Stimulated activated naive CD4-positive, alpha-beta T cell (primary cell): ENCODE results near the gene MED13L.
"Not testable (repeated sequence)": the region's sequence is repeated elsewhere in the genome, so short reads cannot be mapped to it uniquely, and the experiment has no call there.

Experiments
- DNase-seq, 6 experiments: peaks; one replicate each; lab custom pipeline; 2025; lab: John Stamatoyannopoulos, UW

The MED13L gene

DNA sequence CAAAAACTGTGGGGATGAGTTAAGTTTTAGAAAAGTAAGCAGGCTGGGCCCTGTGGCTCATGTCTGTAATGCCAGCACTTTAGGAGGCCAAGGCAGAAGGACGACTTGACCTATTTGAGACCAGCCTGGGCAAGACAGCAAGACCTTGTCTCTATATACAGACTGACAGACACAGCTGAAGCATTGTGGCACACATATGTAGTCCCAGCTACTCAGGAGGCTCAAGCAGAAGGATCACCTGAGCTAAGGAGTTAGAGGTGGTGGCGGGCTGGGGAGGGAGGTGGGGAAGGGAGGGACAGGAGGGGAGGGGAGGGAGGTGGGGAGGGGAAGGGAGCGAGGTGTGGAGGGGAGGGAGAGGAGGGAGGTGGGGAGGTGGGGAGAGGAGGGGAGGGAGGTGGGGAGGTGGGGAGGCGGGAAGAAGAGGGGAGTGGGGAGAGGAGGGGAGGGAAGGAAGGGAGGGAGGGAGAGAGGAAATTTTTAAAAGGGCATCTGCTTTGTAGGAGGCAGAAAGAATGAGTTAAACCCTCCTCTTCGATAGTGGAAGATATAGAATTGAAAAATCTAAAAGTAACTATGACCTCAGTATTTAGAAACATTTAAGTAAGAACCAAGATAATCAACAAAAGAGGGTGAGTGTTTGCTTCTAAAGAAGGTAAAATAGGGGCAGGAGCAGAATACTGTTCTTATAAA is 30.9 kb downstream of the MED13L start:
- no peak for DNase-seq

DNA sequence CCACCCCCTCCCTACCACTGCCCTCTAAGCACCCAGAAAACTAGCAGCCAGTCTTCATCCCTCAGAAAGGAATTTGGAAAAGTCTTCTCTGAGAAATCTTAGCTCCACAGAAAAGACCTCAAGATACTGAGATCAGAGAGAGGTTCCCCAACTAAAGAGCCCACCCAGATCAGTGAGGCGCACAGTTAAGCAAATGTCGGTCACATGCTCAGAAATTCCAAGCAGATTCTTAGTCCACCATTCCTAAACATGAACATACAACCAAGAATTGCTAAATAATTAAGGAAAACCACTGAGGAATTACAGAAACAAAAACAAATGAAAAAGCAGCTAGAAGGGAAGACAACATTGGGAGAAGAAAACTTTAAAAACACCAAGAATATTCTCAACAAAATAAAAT is 32.3 kb downstream of the MED13L start:
- no peak for DNase-seq

DNA sequence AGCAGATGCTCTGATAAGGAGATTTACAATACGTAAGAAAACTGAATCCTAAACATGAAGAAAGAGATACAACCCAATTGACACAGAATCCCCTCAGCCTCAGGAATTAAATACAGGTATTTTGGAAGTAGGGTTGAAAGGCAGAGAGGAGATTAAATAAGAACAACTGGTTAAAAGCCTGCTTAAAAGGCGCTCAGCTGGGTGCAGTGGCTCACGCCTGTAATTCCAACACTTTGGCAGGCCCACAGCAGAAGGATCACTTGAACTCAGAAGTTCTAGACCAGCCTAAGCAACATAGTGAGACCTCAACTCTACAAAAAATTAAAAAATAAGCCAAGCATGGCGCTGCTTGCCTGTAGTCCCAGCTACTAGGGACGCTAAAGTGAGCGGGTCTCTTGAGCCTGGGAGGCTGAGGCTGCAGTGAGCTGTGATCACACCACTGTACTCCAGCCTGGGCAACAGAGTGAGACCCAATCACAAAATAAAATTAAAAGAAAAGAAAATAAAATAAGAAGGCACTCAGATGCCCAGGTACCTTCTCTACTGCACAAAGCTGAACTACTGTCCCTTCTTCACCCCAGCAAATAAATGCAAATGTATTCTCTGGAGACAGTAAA is 32.9 kb downstream of the MED13L start:
- no peak for DNase-seq

DNA sequence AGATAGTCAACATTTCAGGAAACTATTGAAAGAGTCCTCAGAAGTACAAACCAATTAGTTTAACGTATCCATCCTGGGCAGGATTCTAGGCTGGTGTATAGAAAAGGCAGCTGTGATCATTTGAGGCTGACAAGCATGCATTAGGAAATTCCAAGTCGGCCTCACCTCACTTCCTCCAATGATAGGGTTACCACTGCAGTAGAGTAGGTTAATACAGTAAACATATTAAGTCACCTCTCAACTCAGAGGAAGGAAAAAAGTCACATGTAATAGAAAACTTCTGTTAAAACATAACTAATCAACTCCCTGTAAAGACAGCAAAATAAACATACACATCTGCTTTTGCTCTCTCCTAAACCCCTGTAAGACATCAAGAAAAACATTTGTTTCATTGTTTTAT is 33.5 kb downstream of the MED13L start:
- no peak for DNase-seq

DNA sequence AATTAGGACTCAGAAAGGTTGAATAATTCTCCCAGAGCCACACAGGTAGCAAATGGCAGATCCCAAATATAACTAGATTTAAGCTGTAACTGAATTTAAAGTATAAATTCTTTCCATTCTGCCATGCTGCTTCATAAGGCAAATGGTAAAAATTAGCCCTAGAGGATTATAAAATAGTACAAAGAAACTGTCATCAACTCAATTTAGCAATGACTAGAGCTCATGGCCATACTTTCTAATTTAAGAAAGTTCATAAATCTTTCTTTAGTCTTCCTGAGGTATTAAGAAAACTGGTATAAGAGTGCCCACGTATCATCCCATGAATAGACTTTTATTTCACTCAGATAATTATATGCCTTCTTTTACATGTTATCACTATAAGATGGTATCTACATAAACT is 34.8 kb downstream of the MED13L start:
- DNase-seq = no peak

DNA sequence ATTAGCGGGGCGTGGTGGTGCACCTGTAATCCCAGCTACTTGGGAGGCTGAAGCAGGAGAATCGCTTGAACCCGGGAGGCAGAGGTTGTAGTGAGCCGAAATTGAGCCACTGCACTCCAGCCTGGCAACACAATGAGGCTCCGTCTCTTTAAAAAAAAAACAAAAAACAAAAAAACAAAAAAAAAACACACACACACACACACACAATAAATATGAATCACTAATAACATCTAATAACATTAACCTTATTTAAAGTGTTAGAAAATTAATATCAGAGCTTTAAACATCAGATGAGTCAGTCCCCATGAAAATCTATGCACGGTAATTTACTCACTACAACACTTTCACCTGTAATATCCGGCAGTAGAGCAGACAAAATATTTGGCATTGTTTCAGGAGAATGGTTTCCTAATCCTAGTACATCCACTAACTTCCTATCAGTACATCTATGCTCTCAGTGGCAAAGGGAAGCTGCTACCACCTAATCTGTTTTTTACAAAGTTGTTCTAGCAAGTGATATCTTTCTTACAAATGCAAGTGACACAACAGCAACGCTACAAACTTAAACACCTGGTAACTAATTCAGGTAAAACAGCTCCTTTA is 36.2 kb downstream of the MED13L start:
- no peak for DNase-seq

DNA sequence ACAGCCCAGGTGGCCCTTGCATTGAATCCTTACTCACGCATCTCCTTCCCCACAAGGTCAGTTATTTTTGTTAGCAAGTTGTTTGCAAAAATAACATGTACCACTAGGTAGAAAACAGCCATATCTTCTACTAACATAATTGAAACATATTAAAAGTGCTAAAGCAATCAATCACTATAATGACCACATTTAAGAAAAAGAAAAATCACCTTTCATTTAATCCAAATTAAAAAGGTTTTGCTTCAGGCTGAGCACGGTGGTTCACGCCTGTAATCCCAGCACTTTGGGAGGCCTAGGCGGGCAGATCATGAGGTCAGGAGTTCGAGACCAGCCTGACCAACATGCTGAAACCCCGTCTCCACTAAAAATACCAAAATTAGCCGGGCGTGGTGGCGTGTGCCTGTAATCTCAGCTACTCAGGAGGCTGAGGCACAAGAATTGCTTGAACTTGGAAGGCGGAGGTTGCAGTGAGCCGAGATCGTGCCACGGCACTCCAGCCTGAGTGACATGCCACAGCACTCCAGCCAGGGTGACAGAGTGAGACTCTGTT is 38.8 kb downstream of the MED13L start:
- DNase-seq = not testable (repeated sequence)

DNA sequence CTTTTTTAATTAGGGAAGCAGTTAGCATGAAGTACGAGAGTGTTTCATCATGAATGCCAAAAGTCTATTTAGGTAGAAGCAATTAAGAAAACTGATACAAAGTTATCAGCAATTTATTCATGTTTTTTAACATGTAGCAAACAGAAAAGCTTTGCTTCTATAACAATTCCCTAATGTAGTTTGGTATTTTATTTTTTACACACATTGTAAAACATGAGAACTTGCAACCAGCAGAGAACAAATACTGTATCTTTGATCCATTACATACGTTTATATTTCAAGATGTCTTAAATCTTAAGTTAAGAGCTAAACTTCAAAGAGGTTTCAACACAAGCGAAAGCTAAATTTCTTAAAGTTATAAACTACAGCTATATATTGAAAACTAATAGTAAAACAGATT is 39.3 kb downstream of the MED13L start:
- DNase-seq = no peak

DNA sequence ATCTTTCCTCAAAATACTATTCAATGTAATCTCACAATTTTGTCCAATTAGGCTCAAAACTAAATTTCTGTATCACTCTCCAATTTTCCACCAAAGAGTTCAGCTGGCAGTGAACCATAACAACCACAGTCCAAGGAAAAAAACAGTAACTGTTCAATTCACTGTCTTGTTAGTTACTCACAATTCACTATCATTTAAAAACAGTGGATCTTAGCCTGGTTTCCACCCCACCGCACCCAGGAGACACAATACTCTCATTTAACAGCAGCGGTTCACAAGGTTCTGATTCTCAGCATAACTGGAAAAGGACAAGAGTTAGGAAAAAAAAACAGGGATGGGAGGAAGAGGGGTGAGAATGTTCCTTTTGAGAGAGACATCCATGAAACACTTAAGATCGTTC is 40.5 kb downstream of the MED13L start:
- no peak for DNase-seq

DNA sequence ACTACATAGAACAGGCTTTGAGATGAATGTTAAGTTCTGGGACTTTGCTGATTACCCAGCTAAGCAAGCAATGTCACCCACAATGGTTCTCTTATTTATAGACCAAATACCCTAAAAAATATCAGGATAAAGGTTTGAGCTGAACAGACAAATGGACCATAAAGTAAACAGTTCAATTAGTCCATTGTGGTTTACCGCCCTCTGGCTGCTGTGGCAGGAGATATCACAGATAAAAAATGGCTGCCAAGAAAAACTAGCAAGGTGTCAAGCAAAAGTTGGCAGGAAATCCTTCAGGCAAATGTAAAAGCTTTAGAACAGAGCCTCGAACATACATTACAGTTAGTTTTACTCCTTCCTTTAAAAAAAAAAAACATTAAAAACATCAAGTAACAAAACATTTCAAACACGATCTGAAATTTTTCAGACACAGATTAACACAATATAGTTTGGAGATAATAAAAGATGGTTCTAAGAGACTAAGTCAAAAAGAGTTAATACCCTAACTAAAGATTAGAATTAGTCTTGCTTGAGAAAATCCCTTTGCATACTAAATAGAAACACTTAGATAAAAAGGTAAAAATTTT is 41.3 kb downstream of the MED13L start:
- DNase-seq = peak in 5 of 6 experiments; percentile 8 to 47 (median 37)

DNA sequence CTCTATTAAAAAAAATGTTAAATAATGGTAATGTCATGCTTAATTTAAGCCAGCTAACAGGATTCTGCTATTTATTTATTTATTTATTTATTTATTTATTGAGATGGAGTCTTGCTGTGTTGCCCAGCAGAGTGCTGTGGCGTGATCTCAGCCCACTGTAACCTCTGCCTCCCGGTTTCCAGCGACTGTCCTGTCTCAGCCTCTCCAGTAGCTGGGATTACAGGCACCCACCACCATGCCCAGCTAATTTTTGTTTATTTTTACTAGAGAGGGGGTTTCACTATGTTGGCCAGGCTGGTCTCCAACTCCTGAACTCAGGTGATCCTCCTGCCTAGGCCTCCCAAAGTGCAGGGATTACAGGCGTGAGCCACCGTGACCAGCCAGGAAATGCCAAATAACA is 43.3 kb downstream of the MED13L start:
- not testable (repeated sequence) for DNase-seq

DNA sequence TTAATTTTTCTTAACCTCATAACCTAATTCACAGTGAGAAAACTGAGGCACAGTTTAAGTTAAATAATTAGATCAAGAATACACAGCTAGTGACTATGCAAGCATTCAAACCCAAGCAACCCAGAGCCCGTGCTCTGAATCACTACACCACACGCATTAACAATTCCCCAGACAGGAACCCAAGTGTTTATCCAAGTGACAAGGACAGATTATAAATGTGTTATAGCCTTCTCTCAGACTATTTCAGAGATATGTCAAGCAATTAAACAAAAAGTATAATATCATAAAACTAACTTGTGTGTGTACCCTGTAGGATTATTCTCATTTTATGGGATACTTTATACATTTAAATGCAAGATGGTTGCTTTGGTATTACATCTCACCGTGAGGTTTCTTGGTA is 43.8 kb downstream of the MED13L start:
- no peak for DNase-seq

DNA sequence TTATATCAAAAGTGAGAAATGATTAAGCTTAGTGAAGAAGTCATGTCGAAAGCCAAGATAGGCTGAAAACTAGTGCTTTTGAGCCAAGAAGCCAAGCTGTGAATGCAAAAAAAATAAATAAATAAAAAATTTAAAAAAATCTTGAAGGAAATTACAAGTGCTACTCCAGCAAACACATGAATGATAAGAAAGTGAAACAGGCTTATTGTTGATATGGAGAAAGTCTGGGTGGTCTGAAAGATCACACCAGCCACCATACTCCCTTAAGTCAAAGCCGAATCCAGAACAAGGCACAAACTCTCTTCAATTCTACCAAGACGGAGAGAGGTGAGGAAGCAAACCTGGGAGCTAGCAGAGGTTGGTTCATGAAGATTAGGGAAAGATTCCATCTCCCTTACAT is 49.7 kb downstream of the MED13L start:
- DNase-seq = no peak

DNA sequence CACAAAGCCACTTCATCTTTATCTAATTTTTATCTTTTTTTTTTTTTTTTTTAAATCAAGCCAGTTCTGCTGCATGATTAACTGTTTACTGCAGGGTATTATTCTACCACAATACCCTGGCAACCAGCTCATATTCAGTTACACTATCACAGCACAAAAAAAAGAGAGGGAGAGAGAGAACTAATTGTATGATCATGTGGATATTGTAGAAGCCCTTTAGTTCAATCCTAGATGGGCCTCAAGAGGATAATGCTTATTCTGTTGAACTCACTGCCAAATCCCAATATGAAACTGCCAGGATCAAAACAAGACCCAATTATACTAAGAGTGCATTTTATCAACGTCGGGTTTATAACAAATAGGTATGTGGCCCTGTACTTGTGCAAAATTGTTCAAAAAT is 51.5 kb downstream of the MED13L start:
- DNase-seq = no peak

DNA sequence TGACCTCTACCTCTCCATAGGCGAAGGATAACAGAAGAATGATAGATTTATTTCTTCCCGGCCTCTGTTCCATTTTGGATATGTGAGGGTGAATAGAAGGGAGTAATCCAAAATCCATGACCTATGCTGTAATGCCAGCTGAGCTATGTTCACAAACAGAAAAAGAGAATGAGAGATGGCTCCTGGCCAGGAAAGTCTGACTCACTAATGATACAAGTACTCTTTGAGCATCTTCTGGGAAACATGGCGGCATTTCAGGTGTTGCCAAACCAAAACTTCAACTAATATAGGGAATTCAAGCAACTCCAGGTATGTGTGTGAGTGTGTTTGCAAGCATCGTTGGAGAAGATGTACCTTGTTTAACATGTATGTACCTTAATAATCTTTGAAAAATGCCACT is 55.1 kb downstream of the MED13L start:
- no peak for DNase-seq

DNA sequence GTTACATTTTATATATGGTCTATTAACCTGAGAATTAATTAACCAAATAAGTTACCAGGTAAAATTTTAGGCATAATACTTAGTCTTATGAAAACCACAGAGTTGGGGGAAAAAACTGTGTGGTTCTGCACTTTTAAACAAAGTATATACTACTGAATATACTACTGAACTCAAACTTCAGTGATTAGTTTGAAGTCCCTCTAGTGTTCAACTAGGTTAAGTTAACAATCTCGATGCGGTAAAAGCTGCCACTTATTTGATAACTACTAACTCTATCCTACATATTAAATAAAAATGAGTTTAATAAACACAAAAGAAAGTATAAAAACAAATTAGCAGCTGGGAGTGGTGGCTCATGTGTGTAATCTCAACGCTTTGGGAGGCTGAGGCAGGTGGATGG is 56.7 kb downstream of the MED13L start:
- no peak for DNase-seq

DNA sequence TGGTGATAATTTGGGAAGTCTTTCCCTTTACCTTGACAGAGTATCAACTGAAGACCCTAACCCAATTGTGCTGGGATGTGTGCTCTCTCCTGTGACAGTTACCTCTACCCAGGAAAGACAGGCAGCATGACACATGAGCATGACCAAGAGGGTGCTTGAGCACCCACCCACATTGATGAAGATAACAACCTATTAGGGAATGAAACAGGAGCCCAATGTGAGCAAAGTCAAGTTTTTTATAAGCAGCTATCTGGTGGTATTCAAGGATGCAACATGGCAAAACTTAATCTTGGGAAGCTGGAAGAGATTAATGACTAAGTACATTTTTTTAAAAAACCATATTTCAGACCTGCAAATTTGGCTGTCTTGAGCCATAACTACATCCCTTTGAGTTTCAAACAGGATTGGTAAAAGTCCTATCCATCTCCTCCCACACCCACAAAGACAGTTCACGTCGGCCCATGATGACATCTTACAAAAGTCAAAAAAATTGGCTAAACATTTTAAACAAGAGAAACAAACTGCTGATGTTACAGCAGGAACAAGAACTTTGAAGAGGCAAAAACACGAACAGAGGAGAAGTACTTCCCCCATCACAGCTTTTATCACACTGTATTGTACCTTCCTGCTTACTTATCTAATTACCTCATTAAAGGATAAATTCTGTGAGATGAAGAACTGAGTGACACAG is 60.3 kb downstream of the MED13L start:
- DNase-seq = no peak

DNA sequence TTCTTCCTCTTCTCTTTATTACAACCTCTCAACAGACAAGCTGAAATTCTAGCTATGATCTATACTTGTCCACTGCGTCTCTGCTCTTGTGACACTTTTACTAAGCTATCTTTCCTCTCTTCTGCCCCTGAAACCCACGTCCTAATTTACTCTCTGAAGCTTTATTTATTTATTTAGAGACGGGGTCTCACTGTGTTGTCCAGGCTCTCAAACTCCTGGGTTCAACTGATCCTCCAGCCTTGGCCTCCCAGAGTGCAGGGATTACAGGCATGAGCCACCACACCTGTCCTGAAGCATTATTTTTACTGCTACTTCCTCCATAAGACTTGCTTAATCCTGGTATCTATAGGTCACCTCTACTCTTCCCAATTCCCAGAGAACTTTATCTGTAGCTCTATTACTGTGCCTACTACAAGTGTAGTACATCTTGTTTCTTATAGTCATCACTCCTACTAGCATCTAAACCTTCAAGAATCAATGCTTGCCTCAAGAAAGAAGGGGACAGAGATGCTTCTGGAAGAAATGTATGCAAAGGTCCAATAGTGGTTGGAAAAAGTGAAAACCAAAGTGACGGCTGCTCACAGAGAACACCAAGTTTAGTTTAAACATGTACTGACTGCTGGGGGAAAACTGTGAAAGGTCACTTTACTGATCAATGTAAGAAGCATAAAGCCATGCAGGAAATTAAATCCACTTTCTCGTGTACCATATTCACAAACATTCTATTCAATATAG is 61.3 kb downstream of the MED13L start:
- no peak for DNase-seq

DNA sequence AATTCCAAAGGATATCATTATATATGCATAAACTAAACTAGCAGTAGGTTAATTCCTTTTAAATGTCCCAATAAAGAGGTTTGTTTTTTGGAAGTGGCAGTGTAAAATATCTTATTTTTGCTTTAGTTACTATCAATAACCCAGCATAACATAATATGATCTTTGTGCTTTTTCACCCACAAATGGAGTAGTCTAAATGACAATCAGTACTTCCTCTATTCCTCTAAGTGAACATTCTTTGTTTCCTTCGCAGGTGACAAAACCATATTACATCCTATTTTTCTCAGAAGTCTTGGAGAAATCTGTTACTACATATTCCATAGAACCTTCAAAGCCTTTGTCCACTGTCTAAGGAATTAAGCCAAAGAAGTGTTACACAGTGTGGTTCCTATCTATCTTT is 62.5 kb downstream of the MED13L start:
- DNase-seq = no peak

DNA sequence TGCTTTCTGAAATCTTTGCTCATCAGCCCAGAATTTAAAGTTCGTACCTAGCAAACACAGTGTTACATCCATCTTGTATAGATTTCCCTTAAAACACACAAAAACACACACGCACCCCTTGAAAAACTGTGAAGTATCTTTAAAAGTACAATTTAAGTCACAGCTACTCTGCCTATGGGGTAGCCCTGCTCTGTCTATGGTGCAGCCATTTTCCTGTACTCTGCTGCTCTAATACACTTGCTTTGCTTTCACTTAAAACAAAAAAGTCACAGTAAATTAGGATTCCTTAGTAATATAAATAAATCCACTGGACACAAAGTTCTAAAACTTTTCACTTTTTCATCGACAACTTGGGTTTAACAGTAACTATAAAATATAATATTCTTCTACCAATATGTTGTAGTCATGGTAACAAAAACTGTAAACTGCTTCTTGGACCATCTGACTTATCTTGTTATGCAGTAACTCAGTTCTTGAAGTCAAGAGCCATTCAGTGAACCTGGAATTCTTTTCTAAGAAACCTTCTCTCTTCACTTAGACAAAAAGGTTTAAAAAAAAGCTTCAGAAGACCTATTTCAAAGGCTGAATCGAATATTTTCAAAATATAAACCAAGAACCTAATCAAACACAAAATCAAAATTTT is 63.5 kb downstream of the MED13L start:
- DNase-seq = no peak

DNA sequence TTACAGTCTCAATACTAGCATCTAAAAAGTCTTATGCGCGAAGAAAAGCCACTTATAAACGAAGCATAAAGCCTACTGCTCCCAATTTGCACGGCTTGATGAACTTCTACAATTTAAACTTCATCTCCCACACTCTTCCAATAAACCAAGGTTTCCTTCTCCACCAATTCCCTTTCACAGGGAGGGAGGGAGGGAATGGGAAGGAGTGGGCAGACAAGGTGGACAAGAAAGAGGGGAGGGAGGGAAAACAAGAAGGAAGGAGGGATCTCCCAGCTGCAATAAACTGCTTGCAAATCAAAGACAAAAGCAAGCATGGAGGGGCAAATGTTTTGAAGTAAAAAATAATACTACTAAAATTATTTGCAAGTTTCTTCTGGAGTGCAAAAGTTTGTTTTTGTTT is 64.5 kb downstream of the MED13L start:
- no peak for DNase-seq
